Left lobe of liver (tissue), 2 donors: ENCODE results near the gene UPK3B. TPM values are rescaled to one million over a fixed set of nuclear protein-coding genes. Genes with fewer than 3 reads are reported as not detected.
"Not testable (repeated sequence)": the region's sequence is repeated elsewhere in the genome, so short reads cannot be mapped to it uniquely, and the experiment has no call there.

ENCODE experiments used
- ATAC-seq: fragments of 200-7000 bp; cut with Tn5 transposase; one replicate; pipeline ENCODE4 v1.9.1; 2020; ENCODE audit warnings: mild to moderate bottlenecking, moderate library complexity
- DNase-seq: peaks from one replicate; pipeline ENCODE4 v3.0.0-alpha.2; 2020; ENCODE audit warnings: low spot score
- total RNA-seq: library from RNA; stranded (reverse); gene quantifications from one replicate; pipeline ENCODE4 v1.2.1, GENCODE V29; 2021
- donor health status: DM: no; HTN: no; CAD: no; lungs with moderate emphysema.
- donor health status: DM: no; HTN: yes; CAD: no.

UPK3B gene
- 1.2 TPM for total RNA-seq

DNA sequence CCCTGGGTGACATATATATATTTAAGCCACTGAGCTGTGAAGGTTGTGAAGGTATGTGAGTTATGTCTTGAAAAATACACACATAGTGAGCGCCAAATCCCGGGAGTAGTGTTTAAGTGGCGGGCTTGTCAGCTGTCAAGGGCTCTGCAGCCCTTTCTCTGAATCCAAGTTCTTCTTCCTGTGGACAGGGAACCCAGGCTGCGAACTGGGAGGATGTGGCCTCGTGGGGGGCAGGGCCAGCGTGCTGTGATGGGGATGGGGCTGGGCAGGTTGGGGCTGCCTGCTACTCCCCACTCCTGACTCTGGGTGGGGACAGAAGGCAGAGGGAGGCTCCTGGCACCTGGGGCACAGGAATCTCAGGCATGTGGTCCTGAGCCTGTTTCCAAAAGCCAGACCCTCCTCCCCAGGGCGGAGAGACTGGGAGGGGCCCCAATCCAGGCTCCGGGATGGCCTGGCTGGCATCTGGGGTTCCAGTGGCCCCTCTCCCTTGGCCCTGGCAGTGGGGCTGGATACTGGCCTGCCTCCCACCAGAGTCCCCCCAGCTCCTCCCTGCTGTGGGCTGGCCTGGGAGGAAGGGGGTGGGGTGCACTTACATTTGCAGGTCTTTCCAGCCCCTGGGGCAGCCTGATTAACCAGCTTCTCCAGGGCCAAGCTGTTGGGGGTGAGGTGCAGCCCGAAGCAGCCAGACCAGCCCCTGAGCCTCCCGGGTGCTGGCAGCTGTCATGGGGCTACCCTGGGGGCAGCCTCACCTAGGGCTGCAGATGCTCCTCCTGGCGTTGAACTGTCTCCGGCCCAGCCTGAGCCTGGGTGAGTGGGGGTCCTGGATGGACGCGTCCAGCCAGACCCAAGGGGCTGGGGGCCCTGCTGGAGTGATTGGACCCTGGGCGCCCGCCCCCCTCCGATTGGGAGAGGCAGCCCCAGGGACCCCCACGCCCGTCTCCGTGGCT is at the start of gene UPK3B:
Gene UPK3B, plus strand, starts transcription at position 622 of the 947 bp plus-strand sequence. Its CDS starts 101 bp downstream, at position 723.
- no peak for DNase-seq
- ATAC-seq, result no peak

DNA sequence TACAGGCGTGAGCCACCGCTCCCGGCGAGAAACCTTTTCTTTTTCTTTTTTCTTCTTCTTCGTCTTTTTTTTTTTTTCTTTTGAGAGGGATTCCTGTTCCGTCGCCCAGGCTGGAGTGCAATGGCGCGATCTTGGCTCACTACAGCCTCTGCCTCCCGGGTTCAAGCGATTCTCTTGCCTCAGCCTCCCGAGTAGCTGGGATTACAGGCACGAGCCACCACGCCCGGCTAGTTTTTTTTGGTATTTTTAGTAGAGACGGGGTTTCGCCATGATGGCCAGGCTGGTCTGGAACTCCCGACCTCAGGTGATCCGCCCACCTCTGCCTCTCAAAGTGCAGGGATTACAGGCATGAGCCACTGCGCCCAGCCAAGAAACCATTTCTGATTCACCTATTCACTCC is 49.6 kb upstream of the UPK3B start:
- not testable (repeated sequence) for DNase-seq

DNA sequence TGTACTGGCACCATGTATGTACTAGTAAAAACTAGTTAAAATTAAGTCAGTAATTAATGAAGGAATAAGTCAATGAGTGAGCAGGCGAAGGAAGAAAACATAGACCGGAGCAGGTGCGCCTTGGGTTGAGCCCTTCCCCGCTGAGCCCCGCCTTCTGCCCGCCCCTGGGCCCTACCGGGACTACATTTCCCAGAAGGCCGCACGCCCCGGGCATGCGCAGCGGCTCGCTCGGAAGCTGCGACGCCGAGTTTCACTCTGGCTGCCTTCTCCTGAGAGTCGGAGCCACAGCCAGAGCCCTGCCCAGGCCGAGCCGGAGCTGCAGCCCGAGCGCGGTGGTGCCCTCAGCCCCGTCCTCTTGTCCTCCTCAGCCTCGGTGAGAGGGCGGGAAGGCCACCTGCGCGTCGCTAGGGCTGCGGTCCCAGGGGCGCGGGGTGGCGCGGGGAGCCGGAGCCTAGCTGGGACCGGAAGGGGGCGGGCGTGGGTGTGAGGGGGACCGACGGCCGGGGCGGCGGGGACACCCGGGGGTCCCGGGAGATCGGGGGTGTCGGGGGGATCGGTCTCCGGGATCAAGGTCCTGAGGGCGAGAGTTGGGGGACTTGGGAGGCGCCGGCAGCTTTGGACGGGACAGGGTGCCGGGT is 48.8 kb upstream of the UPK3B start, which contains the start of gene DTX2:
Gene DTX2, plus strand, starts transcription at position 246 of the 638 bp plus-strand sequence. CDS start 18,801 bp downstream, outside the sequence.
- DNase-seq (peak; percentile 62), ATAC-seq (peak; percentile 97)

More for the DNA sequence above, 49.6 kb upstream of the UPK3B start:
- not testable (repeated sequence) for ATAC-seq

DNA sequence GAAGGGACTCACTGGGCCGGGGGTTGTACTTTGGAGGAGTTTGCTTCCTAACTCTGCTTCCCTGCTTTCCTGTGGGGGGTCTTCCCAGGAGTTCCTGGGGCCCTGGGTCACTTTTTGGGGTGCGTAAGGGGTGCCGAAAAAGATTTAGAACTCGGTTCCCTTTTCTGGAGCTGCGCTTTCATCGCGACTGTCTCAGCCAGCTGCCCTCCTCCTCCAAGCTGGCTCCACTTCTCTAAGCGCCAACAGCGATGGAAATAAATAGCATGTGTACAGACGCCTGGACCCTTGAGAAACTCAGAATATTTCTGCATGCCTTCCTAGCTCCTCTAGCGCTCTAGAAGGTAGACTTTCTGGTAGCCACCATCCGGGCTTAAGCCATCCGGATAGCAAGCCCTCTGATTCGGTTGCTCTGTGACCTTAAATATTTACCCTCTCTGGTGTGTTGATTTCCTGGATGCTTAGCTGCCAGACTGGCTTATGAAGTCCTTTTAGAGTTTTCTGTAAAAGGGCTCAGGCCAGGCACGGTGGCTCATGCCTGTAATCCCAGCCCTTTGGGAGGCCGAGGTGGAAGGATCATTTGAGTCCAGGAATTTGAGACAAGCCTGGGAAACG is 48.0 kb upstream of the UPK3B start:
- peak; percentile 67 for ATAC-seq
- not testable (repeated sequence) for DNase-seq

DNA sequence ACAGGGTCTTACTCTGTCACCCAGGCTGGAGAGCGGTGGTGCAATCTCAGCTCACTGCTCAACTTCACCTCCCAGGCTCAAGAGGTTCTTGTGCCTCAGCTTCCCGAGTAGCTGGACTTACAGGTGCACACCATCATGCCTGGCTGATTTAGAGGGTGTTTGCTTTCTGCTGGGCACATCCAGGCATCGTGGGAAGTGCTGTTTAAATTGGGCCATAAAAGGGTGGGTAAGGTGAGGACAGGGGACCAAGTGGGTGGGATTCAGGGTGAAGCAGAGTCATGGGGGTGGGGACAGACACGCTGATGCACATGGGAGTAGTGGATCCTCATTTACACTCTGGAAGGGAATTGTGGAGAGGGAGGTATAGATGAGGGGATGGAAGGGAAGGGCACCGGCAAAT is 45.4 kb upstream of the UPK3B start:
- not testable (repeated sequence) for DNase-seq, ATAC-seq

DNA sequence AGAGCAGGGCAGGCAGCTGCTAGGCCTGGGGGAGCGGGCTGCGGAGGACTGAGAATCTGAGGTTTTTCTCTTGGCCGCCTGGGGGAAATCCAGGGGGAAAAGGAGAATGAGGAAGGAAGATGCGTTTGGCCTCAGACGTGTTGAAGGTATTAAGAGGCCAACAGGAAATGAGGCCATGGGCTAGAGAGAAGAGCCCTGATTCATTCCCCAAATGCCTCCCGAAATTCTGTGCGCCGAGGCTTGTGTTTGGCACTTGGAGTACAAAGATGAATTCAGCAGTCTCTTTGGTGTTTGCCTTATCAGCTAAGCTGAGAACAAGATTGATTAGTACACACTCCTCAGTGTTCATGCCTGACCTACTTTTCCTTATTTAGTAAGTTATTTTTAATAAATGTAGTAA is 44.4 kb upstream of the UPK3B start:
- not testable (repeated sequence) for DNase-seq, ATAC-seq

DNA sequence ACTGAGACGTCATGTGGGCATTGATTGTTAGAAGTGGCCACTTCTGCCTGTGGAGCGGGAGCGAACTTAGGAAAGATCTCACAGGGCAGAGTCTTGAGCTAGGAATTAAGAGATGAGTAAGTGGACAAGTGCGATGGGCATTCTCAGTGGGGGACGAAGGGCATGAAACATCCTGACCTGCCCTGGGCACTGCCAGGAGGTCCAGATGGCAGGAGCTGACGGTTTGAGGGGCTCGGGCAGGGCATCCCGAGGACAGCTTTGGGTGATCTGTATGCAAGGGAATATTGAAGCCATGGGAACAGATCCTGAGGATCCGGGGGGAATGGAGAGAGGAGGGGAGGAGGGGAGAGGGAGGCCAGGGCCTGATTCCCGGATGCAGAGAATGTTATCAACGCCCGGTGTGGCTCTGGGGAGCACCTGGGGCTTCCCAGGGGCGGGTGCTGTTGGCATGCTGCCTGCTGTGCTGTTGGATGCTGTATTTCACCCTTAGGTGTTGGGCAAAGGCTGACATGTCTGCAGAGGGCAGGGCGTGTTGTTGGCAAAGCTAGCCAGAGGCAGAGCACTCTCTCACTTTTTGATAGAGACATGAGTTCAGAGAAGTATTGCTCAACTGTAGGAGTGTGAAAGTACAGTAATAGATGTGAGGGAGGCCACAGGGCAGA is 42.5 kb upstream of the UPK3B start:
- peak; percentile 94 for ATAC-seq
- peak; percentile 84 for DNase-seq

DNA sequence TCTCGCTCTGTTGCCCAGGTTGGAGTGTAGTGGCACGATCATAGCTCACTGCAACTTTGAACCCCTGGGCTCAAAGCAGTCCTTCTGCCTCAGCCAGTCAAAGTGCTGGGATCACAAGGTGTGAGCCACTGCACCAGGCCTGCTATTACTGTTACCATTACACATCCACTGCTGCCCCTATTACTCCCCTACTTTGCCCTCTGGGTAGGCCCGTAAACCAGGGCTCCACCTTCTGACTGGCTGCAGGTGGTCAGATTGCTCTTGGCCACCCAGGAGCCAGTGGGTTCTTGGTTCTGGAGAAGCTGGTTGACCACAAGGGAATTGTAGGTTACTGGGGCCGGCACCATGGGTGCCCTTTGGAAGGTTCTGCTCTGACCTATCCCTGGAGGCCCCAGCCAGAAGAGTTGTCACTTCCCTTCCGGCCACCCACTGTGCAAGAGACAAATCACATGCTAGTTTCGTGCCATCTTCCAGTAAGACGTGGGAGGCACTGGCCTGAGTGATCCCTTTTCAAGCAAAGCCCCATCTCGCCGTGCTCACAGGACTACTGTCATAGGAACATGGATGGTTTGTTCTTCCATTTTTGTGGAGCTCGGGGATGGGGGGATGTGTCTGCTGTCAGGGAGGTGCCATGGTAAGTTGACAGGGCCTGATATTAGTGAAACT is 38.7 kb upstream of the UPK3B start:
- DNase-seq, ATAC-seq: not testable (repeated sequence)

DNA sequence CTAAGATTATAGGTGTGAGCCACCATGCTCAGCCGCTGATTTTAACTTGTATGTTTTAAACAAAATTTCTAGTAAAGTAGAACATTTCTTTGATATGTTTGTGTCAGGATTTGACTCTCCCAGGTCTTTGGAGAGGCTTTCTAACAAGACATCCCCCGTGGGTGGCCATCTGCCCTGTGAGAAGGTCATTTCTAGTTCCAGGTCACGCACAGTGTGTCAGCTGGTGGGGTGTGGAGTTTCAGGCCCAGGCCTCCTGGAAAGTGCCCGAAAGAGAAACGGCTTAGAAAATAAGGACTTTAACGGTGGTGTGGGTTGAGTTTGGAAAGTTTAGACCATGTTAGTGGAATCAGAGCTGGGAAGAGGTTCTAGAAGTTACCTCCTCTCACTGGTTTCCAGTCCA is 37.3 kb upstream of the UPK3B start:
- DNase-seq, ATAC-seq: not testable (repeated sequence)

DNA sequence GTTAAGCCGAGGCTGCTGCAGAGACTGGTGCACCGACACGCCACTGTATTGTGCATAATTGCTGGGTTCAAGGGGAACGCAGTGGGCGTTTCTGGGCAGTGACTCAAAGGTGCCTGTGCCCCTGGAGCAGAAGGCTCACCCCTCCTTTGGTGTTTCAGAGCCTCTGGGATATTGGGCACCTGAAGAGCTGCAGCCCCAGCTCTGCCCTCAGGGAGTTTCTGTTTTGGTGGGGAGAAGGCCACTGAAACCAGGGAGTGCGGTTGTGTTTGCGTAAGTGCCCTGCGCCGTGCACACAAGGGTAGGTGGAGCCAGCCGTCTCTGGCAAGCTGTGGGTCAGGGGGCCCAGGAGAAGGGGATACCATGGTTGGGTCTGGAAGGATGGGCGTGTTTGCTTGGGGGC is 34.1 kb upstream of the UPK3B start:
- ATAC-seq, DNase-seq: not testable (repeated sequence)

DNA sequence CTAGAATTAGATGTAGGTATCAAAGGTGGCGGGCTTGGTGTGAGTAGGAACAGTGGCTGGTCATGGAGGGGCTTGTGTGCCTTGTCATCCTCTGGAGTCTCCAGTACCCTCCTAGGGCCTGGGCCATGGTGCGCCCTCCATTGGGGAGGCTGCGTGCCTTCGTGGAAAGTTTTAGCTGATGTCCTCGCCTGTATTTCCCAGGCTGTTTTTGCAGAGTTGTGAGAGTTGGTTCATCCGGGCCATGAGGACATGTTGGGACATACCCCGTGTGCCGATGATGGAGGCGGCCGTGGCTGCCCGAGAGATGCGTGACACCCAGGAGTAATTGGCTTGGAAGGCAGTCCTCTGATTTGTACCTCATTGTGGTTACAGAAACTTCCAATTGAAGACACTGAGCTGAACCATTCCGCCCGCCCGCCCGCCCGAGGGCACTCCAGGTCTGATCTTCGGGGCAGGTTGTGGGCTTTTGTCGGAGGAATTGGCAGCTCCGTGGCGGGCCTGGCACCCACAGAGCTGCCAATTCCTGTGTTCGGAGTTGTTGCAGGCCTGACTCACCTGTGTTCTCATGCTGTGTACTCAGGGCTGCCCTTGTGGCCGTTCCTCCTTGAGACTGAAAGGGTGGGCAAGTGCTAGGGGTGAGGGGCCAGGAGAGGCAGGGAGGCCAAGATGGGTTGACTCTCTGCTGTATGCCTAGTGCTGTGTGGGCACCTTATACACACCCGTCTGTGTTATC is 33.4 kb upstream of the UPK3B start:
- DNase-seq, ATAC-seq: not testable (repeated sequence)

DNA sequence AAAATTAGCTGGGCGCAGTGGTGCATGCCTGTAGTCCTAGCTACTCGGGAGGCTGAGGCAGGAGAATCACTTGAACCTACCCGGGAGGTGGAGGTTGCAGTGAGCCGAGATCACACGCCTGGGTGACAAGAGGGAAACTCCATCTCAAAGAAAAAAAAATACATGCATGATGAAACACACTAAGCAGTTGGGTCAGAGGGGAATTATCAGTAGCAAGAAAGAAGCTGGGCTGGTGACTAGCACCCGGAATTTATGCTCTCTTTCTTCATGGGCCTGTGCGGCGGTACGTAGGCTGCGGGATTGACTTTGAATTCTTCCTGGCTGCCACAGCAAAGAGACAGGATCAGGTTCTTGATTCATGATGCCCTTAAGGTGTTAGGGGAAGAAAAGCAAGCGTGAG is 30.7 kb upstream of the UPK3B start:
- not testable (repeated sequence) for ATAC-seq, DNase-seq

DNA sequence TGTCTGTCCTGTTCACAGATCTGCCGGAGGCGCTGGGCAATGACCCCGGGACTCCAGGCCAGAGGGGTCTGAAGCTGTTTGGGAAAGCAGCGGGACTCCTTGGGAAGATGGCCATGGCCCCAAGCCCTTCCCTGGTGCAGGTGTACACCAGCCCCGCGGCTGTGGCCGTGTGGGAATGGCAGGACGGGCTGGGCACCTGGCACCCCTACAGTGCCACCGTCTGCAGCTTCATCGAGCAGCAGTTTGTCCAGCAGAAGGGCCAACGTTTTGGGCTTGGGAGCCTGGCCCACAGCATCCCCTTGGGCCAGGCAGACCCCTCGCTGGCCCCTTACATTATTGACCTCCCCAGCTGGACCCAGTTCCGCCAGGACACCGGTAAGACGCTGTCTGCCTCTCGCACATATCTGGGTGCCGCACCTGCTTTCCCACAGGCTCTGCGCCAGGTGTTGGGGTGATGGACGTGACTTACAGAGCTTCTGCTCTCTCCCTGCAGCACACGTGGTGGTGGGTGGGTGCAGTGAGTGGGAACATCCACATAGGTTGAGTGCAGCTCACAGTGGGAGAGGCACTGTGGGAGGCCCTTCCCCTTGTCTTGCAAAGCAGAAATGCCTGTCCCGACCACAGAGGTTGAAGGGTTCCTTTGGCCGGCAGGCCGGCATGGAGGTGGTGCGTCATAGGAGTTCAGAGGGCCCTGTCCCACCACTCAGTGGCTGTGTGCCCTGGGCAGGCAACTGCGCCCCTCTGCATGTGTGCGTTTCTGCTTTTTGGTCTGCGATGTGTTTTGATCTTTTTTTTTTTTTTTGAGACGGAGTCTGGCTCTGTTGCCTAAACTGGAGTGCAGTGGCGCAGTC is 29.7 kb upstream of the UPK3B start:
- DNase-seq, ATAC-seq: not testable (repeated sequence)

DNA sequence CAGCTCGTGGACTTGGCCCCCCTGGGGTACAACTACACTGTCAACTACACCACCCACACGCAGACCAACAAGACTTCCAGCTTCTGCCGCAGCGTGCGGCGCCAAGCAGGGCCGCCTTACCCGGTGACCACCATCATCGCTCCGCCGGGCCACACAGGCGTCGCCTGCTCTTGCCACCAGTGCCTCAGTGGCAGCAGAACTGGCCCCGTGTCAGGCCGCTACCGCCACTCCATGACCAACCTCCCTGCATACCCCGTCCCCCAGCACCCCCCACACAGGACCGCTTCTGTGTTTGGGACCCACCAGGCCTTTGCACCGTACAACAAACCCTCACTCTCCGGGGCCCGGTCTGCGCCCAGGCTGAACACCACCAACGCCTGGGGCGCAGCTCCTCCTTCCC is 27.7 kb upstream of the UPK3B start:
- ATAC-seq, DNase-seq: not testable (repeated sequence)

DNA sequence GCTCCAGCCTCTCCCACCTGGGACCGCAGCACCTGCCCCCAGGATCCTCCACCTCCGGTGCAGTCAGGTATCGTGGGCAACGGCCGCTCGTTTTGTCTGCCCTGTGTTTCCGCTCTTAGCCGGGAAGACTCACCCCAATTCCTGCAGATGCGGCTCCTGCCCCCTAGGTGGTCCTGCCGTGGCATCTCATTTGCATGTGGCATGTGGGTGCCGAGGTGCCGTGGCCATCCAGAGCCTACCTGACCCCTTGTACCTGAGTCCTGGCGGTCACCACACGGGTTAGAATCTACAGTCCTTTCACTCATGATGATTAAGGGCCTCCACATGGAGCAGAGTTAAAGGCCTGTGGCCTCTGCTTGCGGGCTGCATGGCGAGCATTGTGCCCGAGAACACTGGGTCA is 27.3 kb upstream of the UPK3B start:
- not testable (repeated sequence) for DNase-seq, ATAC-seq

DNA sequence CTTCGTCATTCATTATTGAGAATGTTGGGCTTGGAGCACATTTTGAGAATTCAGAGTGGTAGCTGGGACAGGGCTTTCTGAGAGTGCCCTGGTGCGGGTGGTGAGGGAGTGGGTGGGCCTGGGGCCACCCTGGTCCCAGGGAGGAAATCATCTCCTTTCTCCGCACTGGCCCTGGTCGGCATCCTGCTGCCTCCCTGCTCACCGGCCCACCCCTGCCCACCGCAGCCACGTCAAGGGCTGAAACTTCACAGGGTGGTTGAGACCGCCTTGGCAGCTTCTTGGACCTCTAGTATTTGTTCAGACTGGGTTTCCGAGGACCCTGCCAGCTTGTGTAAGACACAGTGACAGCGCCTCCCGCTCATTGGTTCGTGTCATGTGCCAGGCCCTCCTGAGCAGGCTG is 25.9 kb upstream of the UPK3B start:
- DNase-seq, result not testable (repeated sequence)

DNA sequence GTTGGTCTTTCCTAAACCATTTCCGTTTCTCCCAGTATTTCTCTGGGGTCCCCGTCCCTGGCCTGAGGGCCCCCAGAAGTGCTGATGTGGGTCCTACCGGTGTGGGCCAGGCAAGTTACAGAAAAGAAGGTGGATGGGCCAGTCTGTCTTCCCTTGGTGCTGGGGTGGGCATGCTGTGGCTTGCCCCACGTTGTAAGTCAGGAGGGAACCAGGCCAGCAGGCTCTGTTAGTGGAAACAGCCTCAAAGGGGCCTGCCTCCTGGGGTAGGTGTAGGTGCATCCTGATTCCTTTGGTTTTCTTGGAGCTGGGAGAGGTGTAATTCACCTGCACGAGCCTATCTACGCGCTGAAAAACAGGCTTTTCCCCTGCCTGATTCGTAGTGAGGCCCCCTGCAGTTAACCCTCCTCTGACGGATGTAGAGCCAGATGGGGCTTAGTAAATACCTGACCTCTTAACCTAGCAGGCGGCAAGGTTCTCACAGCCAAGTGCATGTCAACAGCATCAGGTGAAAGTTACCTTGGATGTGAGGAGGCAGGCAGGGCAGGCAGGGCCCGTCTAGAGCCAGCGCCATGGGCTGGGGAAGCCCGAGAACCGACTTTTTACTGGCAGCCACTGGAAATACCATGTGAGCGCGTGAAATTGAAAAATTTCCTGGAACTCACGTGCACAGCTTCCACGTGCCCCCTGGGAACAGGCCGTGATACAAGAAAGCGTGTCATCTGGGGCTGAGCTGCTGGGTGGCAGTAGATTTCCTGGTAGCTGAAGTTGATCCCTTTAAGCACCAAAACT is 24.3 kb upstream of the UPK3B start:
- not testable (repeated sequence) for DNase-seq, ATAC-seq

More for the DNA sequence above, 25.9 kb upstream of the UPK3B start:
- not testable (repeated sequence) for ATAC-seq
